HG03039 (cell line): Measurements from ENCODE around the gene CPNE4.

Experiments used
- ATAC-seq: cut with Tn5 transposase; IDR thresholded peaks from one replicate; pipeline ENCODE4 v1.9.1; 2021; ENCODE audit warnings: mild to moderate bottlenecking, moderate library complexity; ENCODE audit not compliant: unreplicated experiment

The CPNE4 gene

GRCh38 chr3:131803113-131803512, 231.7 kb downstream of the CPNE4 start:
- no peak for ATAC-seq

- ATAC-seq = no peak
These were observed 232.8 kb downstream of the CPNE4 start for GRCh38 chr3:131802029-131802428.

- ATAC-seq = no peak
These were observed 233.2 kb downstream of the CPNE4 start for GRCh38 chr3:131801566-131801965.

- no peak for ATAC-seq
These were observed 237.0 kb downstream of the CPNE4 start for GRCh38 chr3:131797776-131798175.

GRCh38 chr3:131796558-131797198, 238.1 kb downstream of the CPNE4 start:
- ATAC-seq = peak; percentile 59

GRCh38 chr3:131796111-131796510, 238.7 kb downstream of the CPNE4 start:
- peak; percentile 7 for ATAC-seq

- ATAC-seq = no peak
These were observed 239.3 kb downstream of the CPNE4 start for GRCh38 chr3:131795390-131796090.

- peak; percentile 45 for ATAC-seq
These were observed 239.9 kb downstream of the CPNE4 start for GRCh38 chr3:131794766-131795388.

GRCh38 chr3:131793870-131794269, 240.9 kb downstream of the CPNE4 start:
- no peak for ATAC-seq

- ATAC-seq = no peak
These were observed 245.6 kb downstream of the CPNE4 start for GRCh38 chr3:131789188-131789587.

- no peak for ATAC-seq
These were observed 248.4 kb downstream of the CPNE4 start for GRCh38 chr3:131786386-131786785.

GRCh38 chr3:131782751-131783150, 252.1 kb downstream of the CPNE4 start:
- no peak for ATAC-seq

- ATAC-seq = no peak
These were observed 256.3 kb downstream of the CPNE4 start for GRCh38 chr3:131778526-131778925.

- ATAC-seq = no peak
These were observed 259.2 kb downstream of the CPNE4 start for GRCh38 chr3:131775650-131776049.

GRCh38 chr3:131772269-131773026, 262.4 kb downstream of the CPNE4 start:
- no peak for ATAC-seq

- no peak for ATAC-seq
These were observed 271.7 kb downstream of the CPNE4 start for GRCh38 chr3:131762981-131763564.

GRCh38 chr3:131756405-131756804, 278.4 kb downstream of the CPNE4 start:
- ATAC-seq = no peak

- ATAC-seq = no peak
These were observed 279.4 kb downstream of the CPNE4 start for GRCh38 chr3:131755380-131755779.

- ATAC-seq = no peak
These were observed 284.6 kb downstream of the CPNE4 start for GRCh38 chr3:131750256-131750655.

- ATAC-seq = no peak
These were observed 285.0 kb downstream of the CPNE4 start for GRCh38 chr3:131749826-131750225.

- no peak for ATAC-seq
These were observed 287.3 kb downstream of the CPNE4 start for GRCh38 chr3:131747466-131747865.
